ENCODE data around the gene COPG2.

DNA sequence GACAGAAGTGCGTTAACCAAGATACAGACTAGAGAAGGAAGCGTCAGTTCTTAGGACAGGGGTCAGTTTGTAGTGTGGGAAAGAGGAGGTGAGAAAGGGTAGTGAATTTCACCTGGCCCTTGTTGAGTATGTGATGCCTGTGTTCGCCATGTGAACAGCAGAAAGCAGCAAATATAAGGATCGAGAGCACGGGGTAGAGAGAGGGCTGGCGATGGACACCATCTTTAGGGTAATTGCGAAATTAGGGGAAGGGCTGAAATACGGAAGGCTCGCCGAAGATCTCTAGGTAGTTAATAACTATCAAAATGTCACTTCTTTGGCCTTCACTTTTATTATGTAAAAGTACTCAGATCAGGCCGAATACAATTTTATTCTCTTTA is 182.8 kb downstream of the COPG2 start:
- no peak for TF ChIP-seq EZH2 (IDR thresholded peaks at IDR 0.05; ENCODE audit: borderline replicate concordance, low read depth, low read length, poor library complexity, severe bottlenecking)
- TF ChIP-seq, protein P1, sequence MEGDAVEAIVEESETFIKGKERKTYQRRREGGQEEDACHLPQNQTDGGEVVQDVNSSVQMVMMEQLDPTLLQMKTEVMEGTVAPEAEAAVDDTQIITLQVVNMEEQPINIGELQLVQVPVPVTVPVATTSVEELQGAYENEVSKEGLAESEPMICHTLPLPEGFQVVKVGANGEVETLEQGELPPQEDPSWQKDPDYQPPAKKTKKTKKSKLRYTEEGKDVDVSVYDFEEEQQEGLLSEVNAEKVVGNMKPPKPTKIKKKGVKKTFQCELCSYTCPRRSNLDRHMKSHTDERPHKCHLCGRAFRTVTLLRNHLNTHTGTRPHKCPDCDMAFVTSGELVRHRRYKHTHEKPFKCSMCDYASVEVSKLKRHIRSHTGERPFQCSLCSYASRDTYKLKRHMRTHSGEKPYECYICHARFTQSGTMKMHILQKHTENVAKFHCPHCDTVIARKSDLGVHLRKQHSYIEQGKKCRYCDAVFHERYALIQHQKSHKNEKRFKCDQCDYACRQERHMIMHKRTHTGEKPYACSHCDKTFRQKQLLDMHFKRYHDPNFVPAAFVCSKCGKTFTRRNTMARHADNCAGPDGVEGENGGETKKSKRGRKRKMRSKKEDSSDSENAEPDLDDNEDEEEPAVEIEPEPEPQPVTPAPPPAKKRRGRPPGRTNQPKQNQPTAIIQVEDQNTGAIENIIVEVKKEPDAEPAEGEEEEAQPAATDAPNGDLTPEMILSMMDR (conservative IDR thresholded peaks at IDR 0.05; ENCODE audit: low read depth, low read length), result no peak
